Measurements from ENCODE around the gene VIPR2.

DNA sequence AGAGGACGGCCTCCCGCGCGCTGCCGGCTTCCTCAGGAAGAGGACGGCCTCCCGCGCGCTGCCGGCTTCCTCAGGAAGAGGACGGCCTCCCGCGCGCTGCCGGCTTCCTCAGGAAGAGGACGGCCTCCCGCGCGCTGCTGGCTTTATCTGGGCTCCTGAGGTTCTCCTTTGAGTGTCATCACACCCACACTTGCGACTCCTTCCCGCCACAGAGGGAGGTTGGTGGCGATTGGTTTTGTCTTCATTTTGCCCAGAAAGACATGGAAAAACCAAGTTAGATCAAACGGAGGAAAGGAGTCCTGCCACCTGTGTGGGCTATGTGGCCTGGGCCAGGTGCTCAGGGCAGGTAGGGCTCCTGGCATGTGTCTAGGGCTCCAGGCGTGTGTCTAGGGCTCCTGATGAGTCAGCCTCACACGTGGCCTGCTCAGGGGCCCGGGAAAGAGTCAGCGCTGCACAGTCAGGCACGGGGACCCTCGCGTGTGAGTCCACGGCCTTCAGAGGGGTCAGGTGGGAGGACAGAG, 138.0 kb downstream of the VIPR2 start:
- TF ChIP-seq, protein P1, sequence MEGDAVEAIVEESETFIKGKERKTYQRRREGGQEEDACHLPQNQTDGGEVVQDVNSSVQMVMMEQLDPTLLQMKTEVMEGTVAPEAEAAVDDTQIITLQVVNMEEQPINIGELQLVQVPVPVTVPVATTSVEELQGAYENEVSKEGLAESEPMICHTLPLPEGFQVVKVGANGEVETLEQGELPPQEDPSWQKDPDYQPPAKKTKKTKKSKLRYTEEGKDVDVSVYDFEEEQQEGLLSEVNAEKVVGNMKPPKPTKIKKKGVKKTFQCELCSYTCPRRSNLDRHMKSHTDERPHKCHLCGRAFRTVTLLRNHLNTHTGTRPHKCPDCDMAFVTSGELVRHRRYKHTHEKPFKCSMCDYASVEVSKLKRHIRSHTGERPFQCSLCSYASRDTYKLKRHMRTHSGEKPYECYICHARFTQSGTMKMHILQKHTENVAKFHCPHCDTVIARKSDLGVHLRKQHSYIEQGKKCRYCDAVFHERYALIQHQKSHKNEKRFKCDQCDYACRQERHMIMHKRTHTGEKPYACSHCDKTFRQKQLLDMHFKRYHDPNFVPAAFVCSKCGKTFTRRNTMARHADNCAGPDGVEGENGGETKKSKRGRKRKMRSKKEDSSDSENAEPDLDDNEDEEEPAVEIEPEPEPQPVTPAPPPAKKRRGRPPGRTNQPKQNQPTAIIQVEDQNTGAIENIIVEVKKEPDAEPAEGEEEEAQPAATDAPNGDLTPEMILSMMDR (IDR thresholded peaks at IDR 0.05; ENCODE audit: low read depth, low read length, poor library complexity, severe bottlenecking) = no peak
- TF ChIP-seq EZH2phosphoT487 (IDR thresholded peaks at IDR 0.05; ENCODE audit: borderline replicate concordance, low read length) = no peak
